ENCODE data around the gene SPSB1.
"Not testable (repeated sequence)": the region's sequence is repeated elsewhere in the genome, so short reads cannot be mapped to it uniquely, and the experiment has no call there.

SPSB1 gene

DNA sequence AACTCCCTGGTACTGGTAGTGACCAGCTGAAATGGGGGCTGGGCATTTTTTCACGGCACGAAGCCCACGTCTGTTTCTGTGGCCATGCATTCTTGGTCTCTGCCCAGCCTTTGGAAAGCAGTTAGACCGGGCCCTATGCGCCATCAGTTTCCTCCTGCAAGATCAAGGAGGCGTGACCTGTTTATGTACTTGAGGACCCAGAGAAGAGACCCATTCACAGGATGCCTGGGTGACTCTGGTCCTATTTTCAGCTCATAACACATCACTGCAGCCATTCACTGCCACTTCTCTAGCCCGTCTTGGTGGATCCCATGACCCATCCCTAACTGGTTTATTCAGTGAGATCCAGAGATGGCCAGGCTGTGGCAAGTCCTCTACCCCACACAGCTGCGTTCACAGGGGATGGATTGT is 70.4 kb downstream of the SPSB1 start:
- DNase-seq (ENCODE audit: low read depth in 1 of 2, low spot score in 1 of 2) = no peak

DNA sequence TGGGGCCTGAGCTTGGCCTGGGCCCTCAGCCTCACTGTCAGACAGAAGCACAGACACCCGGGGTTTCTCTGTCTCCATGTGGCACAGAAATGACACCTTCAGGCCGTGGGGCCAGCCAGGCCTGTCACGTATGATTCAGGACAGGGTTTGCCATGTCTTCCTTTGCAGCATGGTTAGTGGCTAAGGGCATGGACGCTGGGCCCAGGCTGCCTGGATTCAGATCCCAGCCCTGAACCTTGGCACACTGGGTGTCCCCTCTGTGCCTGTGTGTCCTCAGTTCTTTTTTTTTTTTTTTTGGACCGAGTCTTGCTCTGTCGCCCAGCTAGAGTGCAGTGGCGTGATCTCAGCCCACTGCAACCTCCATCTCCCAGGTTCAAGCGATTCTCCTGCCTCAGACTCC is 73.6 kb downstream of the SPSB1 start:
- DNase-seq (ENCODE audit: low read depth in 1 of 2, low spot score in 1 of 2) = no peak

DNA sequence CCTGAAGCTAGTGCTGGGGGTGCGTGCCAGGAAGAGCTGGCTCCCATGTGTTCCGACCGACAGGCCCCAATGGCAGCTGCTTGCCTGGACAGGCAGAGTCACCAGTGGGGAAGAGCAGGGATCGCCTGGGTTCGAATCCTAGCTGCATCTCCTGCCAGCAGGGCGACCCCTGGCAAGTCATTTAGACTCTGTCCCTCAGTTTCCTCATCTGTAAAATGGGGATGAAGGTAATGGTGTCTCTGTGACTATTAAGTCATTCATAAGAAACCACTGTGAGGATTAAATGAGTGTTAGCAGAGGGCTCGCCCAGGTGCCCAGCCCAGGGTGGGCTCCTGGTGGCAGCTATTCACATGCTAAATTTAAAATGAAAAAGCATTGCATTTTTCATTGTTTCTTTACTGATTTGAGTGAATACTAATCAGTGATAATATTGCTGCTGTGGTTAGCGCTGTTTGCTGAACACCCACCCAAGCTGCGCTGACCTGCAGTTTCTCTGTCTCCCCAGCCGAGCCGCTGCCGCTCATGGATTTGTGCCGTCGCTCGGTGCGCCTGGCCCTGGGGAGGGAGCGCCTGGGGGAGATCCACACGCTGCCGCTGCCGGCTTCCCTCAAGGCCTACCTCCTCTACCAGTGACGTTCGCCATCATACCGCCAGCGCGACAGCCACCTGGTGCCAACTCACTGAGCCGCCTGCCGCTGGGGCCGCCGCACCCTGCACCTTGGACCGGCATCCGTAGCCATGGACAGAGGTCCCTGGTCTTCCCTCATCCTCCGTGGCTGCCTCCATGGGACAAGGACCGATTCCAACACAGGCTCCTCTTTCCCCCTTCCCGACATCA is 74.5 kb downstream of the SPSB1 start:
- no peak for DNase-seq (ENCODE audit: low read depth in 1 of 2, low spot score in 1 of 2)

DNA sequence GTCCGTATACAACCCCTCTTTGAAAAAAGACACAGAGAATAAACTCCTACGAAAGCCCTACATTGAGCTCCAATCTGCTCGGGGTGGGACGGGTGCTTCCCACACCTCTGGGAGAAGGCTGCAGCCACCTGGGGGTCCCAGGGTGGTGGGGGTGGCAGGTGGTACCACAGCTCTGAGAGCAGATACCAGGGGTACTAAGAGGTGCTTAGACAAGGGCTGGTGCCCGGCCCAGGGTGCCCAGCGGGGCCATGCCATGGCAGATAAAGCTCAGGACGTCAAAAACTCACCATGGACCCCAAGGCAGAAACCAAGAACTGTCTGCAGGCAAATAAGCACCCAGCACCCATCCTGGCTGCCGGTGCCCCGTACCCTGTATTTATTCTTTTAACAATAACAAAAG is 75.1 kb downstream of the SPSB1 start:
- DNase-seq (ENCODE audit: low read depth in 1 of 2, low spot score in 1 of 2) = no peak

DNA sequence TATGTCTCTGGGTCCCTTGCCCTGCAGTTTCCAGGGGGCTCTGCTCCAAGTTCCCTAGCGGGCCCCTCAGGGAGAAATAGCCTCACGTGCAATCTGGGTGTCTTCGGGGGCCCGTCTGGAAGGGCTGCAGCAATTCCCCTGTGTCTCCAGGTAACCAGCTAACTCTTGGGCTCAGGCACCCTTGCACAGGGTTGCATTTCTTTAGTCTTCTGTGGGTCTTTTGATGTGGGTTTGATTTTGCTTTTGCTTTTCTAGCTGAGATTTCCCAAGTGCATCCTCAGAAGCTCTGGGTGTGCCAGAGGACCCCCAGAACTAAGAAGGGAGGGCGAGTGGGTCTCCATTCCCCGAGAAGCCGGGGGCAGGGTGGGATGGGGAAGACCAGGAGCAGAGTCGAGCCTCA is 75.7 kb downstream of the SPSB1 start:
- no peak for DNase-seq (ENCODE audit: low read depth in 1 of 2, low spot score in 1 of 2)

DNA sequence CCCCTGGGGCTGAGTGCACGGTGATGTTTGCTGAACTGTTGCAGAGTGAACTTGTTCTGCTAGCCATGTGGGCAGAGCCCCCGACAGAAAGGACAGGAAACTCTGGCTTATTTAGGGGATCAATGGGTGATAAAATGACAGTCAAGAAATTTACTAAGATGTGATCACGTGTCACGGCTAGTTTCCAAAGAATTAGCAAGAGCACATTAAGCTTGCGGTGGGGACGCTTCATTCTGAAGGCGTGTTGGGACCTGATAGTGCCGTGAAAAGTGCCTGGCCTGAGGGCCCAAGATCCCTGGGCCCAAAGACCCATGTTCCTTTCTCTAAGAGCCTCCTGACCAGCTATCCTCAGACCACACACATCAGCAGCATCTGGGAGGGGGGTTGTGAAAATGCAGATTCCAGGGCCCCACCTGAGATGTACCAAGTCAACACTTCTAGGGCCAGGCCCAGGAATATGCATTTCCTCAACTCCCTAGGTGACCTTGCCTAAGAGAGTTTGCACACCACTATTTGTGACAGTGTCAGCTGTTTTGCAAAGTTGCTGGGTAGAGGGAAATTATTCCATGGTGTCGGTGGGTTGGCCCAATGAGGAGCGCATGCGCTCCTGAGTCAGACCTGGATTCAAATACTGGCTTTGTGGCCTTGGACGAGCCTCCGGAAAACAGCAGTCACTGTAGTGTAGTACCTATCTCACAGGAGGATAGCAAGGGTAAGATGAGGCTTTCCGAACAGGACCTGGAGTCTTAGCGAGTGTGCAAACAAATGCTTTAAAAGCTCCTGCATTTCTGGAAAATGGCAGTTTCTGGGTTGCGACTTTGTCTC is 77.5 kb downstream of the SPSB1 start:
- DNase-seq (ENCODE audit: low read depth in 1 of 2, low spot score in 1 of 2) = no peak

DNA sequence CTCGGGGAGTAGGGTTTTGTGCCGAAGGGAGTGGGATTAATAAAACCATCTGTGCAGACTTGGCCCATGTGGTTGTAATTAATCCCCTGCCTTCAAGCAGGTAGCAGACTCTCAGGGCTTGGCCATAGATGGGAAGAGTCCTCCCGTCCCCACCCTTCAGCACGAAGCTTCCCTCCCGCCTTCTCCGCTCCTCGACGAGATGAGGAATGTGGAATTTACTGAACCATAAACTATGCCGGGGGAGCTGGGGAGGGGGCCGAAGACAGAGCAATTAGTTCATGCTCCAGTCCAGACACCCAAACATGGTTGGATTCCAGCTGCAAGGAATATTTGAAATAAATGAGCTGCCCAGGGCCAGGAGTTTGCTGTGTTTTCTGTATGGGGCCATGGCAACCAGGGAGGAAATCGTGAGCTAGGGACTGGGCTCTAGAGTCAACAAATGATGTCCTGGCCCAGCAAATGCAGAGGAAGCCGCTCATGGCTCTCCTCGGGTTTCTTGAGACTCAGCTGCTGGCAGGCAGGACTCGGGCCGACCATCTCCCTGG is 78.8 kb downstream of the SPSB1 start:
- no peak for DNase-seq (ENCODE audit: low read depth in 1 of 2, low spot score in 1 of 2)

DNA sequence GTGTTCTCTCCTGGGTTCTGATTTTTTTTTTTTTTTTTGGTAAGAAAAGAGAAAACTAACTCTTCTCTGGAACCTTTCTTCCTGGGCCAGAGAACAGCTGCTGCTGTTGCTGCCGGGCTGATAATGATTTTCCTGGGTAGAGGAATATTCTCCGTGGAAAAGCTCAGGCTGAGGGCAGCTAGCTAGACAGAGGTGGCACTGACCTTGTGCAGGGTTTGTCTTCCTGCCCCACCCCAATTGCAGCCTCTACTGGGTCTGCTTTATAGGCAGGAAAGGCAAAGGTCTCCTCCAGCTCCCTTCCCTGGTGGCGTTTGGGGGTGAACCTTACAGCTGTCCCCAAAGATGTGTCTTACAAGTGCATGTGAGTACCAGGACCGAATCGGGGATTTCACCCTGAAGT is 79.3 kb downstream of the SPSB1 start:
- no peak for DNase-seq (ENCODE audit: low read depth in 1 of 2, low spot score in 1 of 2)

DNA sequence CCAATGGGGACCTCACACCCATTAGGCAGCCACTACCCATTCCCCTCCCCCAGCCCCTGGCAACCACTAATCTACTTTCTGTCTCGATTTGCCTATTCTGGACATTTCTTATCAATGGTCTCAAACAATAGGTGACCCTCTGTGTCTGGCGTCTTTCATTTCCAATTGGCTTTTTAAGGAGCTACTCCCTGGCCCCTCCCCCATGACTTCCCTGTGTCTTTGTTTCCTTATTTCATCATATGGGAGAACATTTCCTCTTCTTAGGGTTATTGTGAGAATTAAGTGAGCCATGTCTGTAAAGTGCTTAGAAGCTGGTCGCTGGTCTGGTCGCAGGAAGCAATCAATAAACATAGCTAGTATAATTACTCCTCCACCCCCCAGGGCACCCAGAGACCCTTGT is 80.9 kb downstream of the SPSB1 start:
- DNase-seq (ENCODE audit: low read depth in 1 of 2, low spot score in 1 of 2) = no peak

DNA sequence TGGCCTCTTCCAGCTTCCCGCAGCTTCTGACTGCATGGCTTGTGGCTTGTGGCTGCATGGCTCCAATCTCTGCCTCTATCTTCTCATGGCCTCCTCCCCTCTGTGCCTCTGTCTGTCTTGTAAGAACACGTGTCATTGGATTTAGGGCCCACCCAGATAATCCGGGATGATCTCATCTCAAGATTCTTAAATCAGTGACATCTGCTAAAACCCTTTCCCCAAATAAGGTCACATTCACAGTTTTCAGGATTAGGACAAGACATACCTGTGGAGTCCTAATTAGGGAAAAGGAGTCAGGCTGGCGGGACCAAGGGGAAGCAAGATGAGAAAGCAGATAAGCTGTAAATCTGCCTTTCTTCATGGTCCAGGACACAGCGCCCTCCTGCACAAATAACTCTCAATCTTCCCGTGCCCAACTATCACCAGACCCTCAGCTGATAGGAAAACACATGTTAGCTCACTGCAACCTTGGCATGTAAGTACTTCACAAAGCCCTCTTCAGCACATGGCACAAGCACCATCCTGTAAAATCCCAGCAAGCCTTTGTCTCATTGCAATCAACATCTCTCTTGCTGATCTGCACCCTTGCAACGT is 82.2 kb downstream of the SPSB1 start:
- DNase-seq (ENCODE audit: low read depth in 1 of 2, low spot score in 1 of 2) = no peak

DNA sequence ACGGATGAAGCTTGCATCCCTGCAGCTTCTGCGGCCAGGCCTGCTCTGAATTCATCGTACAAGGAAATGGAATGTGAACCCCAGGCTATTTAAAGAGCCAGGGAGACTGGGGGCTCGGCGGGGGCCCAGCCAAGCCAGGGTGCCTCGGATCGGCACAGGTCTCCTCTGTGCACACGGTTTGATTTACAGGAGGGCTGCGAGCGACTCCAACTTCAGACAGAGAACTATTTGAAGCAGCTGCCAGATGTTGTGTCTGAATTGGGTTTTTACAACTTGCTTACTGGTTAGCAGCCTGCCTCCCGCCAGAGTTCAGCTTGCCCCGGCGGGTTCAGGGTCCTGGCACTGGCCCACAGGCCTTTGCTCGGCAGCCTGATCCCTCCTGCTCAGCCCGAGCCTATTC is 83.2 kb downstream of the SPSB1 start:
- no peak for DNase-seq (ENCODE audit: low read depth in 1 of 2, low spot score in 1 of 2)

DNA sequence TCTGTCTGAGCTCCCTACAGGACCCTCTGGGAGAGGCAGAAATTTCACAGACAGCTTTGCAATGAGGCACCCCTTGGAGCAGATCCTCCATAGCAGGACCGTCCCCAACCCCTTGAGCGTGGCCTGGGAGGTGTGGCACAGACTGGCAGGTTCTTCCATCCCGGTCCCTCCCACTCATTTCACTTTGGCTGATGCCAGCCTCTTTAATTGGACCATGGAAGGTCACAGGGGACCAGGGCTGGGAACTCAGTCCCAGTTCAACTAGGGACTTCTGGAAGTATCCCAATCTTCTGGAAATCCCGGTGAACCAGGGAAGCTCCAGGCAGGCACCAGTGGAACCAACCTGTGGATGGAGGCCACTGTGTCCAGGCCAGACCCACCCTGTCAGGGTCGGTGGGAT is 83.7 kb downstream of the SPSB1 start:
- DNase-seq (ENCODE audit: low read depth in 1 of 2, low spot score in 1 of 2) = no peak

DNA sequence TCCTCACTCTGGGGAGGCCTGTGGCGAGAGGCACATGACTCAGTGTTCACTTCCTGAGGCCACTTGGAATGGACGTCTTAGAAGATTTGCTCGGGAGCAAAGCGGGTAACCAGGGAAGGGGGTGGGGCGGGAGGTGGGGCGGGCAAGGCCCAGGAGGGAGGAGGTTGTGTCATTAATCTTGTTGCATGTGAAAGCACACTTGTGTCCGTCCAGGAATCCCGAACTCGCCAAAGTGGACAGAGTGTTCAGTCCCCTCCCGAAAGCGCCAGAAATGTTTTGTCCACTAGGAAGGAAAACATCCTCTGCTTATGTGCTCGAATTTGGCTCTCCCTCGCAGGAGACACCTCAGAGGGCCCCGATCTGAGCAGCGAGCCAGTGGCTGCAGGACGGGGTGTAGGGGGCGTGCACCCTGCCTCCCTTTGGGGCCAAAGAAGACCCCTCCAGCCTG is 84.2 kb downstream of the SPSB1 start:
- DNase-seq (ENCODE audit: low read depth in 1 of 2, low spot score in 1 of 2) = no peak

DNA sequence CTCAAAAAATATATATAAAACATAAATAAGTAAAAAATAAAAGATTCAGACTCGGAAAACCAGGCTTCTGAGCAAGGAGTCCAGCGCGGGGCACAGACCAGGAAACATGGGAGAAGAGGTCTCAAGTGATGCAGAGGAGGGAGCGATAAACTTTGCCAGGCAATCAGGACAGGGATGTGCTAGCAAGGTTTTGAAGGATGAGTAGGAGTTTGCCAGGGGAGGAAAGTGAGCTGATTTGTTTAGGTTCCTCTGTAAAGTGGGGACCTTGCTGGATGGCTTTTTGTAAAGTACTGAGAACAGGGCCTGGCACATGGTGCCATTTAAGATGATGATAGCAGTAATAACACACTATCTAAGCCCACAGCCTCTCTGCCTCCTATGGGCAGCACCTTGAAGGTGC is 86.1 kb downstream of the SPSB1 start:
- DNase-seq (ENCODE audit: low read depth in 1 of 2, low spot score in 1 of 2) = no peak

DNA sequence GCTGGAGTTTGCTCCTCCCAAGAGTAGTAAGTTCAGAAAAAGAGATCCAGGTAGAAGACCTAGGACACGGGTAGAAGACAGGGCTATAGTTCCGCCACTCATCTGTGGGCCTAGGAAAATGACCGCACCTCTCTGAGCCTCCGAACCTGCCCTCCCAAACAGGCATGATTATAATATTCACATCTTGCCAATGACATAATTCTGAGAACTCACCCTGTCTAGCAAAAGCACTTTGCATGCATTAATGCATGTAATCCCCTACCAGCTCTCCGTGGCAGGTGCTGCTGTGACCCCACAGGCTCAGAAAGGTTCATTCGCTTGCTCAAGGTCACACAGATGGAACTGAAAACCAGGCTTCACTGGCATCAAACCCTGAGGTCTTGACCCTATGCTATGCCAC is 88.0 kb downstream of the SPSB1 start:
- DNase-seq (ENCODE audit: low read depth in 1 of 2, low spot score in 1 of 2) = no peak

DNA sequence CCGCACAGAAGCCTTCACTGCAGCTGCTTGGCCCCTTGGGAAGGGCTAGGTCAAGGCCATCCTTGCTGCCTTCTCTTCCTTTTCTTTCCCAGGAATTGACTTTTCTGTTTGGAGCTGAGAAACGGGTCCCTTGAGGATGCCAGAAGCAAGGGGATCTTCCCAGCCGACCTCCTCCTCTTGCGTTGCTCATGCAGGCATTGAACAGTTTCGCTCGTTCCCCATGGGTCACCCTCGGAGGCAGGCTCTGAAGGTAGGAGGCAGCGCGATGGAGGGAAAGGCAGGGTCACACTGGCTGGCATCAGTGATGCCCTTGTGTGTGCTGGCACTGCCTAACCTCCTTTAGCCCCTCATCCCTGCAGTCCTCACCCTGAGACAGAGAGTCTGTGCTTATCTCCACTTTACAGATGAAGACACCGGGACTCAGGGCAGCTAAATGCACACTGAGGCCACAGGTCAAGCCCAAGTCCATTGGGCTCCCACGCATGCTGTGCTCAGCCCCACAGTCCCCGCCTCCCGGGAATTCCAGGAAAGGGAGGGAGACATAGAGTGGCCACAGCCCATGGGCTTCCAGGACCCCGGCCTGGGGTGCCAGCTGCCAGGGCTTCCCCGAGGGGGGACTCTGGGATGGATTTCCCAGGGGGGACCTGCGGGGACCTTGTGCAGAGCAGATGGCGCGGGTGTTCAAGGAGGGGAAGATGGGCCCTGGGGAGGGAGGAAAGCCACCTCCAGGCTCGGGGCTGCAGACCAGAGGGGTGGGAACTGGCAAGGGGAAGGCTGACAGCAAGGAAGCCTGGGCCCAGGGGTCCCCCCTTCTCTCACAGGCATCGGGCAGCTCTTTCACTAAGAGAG is 90.2 kb downstream of the SPSB1 start:
- DNase-seq (ENCODE audit: low read depth in 1 of 2, low spot score in 1 of 2) = no peak

DNA sequence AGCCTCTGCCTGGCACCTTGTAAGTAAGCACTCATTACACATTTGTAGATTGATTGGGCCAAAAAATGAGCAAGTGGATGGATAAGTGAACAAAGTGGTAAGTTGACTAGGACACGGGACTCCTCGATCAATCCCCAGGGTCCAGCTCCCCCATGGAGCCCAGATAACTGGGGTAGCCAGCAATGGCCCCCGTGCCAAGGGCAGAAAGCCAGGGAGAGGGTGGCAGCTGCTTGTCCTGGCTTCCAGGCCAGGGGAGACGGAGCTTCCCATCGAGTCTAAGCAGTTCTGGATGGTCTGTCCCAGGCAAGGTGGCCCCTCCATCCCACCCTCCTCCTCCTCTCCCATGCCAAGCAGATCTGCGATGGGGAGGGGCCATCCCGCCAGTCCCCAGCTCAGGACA is 91.4 kb downstream of the SPSB1 start:
- no peak for DNase-seq (ENCODE audit: low read depth in 1 of 2, low spot score in 1 of 2)

DNA sequence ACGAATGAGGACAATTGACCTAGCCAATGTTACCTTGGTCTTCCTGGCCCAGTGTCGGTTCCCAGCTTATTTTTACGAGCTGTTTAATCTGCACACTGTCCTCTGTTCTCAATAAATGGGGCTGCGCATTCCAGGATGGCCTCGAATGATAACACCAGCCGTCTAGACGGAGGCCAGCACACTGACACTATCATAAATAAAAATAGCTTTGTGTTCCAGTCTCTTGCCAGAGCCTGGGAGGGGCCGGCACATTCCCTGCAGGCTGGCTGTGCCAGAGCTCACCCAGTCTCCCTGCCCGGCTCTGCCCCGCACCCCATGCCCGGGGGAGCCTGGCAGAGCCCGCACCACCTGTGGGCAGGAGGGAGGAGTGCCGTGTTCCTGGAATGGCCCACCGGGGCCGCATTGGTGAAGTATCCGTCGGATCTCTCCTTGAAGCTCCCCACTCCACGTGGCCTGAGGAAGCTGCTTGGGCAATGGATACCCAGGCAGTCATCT is 92.1 kb downstream of the SPSB1 start:
- DNase-seq (ENCODE audit: low read depth in 1 of 2, low spot score in 1 of 2) = no peak

DNA sequence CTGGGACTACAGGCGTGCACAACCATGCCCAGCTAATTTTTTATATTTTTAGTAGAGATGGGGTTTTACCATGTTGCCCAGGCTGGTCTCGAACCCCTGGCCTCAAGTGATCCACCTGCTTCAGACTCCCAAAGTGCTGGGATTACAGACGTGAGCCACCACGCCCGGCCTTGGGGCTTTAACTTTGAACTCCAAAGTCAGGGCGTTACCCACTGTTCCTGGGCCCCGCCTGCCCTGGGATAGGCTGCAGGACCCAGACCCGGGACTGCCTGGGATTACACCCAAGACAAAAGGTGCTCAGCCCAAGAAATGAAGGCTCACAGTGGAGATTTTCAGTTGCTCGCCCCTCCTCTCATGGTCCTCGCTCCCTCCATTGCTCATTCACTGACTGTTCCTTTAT is 92.7 kb downstream of the SPSB1 start:
- DNase-seq (ENCODE audit: low read depth in 1 of 2, low spot score in 1 of 2) = not testable (repeated sequence)

DNA sequence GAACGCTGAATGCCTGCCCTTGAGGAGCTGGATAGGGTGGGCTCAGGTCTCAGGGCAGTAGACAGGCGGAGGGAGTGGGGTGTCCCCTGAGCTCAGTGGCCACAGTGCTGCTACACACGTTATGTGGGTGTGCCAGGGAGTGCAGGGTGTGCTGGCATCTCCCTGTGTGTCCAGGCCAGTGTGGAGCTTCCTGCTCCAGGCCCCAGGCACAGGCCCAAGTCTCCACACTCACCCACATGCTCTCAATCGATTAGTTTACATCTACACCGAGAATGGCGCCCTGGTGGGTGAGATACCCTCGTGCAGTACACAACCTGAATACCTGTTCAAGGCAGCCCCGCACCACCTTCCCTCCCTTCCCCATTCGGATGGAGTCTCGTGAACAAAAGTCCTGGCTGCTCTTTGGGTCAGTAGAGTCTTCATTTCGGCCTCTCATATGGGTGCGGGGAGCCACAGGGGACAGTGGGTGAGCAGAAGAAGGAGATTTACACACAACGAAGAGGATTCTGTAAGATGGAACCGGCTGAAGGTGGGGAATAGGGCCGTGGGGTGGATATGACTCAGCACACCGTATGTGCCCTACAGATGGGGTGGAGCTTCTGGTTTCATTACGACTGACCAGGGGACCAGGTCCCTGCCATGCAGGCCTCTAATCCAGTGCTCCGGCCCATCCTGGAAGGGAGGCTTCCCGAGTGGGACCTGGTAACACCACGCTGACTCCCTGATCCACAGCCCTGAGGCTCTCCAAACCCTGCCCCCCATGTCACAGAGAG is 93.3 kb downstream of the SPSB1 start:
- no peak for DNase-seq (ENCODE audit: low read depth in 1 of 2, low spot score in 1 of 2)

Measured in stimulated activated CD4-positive, alpha-beta T cell treated with anti-CD3 and anti-CD28 coated beads, Interleukin-15, amount 100 ng/mL, for 1 hour (primary cell).